ENCODE measurements around the gene RPL35. TPM values are rescaled to one million over a fixed set of nuclear protein-coding genes. Genes with fewer than 3 reads are reported as not detected.

Gene RPL35
- total and polyA plus RNA-seq, 2 donors = 2,926 to 4,941 TPM

- H3K36me3 ChIP-seq (ENCODE audit: control insufficient read depth in 2 of 2, insufficient read depth in 2 of 2, low read length in 1 of 2) = peaks cover 39 to 51% of the 10 kb centered on the region in 2 donors
- H3K27me3 ChIP-seq (ENCODE audit: control insufficient read depth in 2 of 2, insufficient read depth in 1 of 2, low read length in 1 of 2) = peaks cover 0 to 9% of the 10 kb centered on the region in 2 donors
- WGBS = 97% methylated on average over 9 of the region's 9 CpGs
- no peak overlapping the region for H3K27ac ChIP-seq (ENCODE audit: low read depth in 1 of 2, low read length in 1 of 2)
- DNase-seq (ENCODE audit: low read depth in 6 of 9, low spot score in 9 of 9) = no peak
- H3K4me1 ChIP-seq (ENCODE audit: control insufficient read depth in 2 of 2, insufficient read depth in 2 of 2, low read length in 2 of 2) = peaks cover 12 to 25% of the 10 kb centered on the region in 2 donors
- H3K4me3 ChIP-seq (ENCODE audit: low read length in 2 of 2) = no peak overlapping the region
- peaks cover 0 to 4% of the 10 kb centered on the region in 2 donors for H3K9me3 ChIP-seq (ENCODE audit: control insufficient read depth in 2 of 2, insufficient read depth in 1 of 2, low read length in 1 of 2)
These were observed 3.3 kb downstream of the RPL35 start for GRCh38 chr9:124858330-124859046.

GRCh38 chr9:124857533-124858162 lies 4.1 kb downstream of the RPL35 start:
- H3K4me3 ChIP-seq (ENCODE audit: low read length in 2 of 2) = no peak overlapping the region
- H3K27me3 ChIP-seq (ENCODE audit: control insufficient read depth in 2 of 2, insufficient read depth in 1 of 2, low read length in 1 of 2) = peaks cover 0 to 17% of the 10 kb centered on the region in 2 donors
- DNase-seq (ENCODE audit: low read depth in 6 of 9, low spot score in 9 of 9) = no peak
- H3K4me1 ChIP-seq (ENCODE audit: control insufficient read depth in 2 of 2, insufficient read depth in 2 of 2, low read length in 2 of 2) = peaks cover 13 to 24% of the 10 kb centered on the region in 2 donors
- peaks cover 0 to 4% of the 10 kb centered on the region in 2 donors for H3K9me3 ChIP-seq (ENCODE audit: control insufficient read depth in 2 of 2, insufficient read depth in 1 of 2, low read length in 1 of 2)
- 96% methylated on average over 24 of the region's 24 CpGs for WGBS
- H3K27ac ChIP-seq (ENCODE audit: low read depth in 1 of 2, low read length in 1 of 2) = no peak overlapping the region
- peaks cover 39 to 51% of the 10 kb centered on the region in 2 donors for H3K36me3 ChIP-seq (ENCODE audit: control insufficient read depth in 2 of 2, insufficient read depth in 2 of 2, low read length in 1 of 2)

- no peaks in the 10 kb centered on the region for H3K9me3 ChIP-seq (ENCODE audit: control insufficient read depth in 2 of 2, insufficient read depth in 1 of 2, low read length in 1 of 2)
- peaks cover 39 to 51% of the 10 kb centered on the region in 2 donors for H3K36me3 ChIP-seq (ENCODE audit: control insufficient read depth in 2 of 2, insufficient read depth in 2 of 2, low read length in 1 of 2)
These were observed 5.6 kb downstream of the RPL35 start for GRCh38 chr9:124855944-124856765.

GRCh38 chr9:124855566-124855943 lies 6.2 kb downstream of the RPL35 start:
- Histone ChIP-seq H3K36me3 (ENCODE audit: control insufficient read depth in 2 of 2, insufficient read depth in 2 of 2, low read length in 1 of 2) (peaks cover 39 to 46% of the 10 kb centered on the region in 2 donors), H3K27me3 (ENCODE audit: control insufficient read depth in 2 of 2, insufficient read depth in 1 of 2, low read length in 1 of 2) (peaks cover 3 to 37% of the 10 kb centered on the region in 2 donors), H3K27ac (ENCODE audit: low read depth in 1 of 2, low read length in 1 of 2) (no peak overlapping the region), H3K4me3 (ENCODE audit: low read length in 2 of 2) (no peak overlapping the region), H3K4me1 (ENCODE audit: control insufficient read depth in 2 of 2, insufficient read depth in 2 of 2, low read length in 2 of 2) (peaks cover 4 to 17% of the 10 kb centered on the region in 2 donors), H3K9me3 (ENCODE audit: control insufficient read depth in 2 of 2, insufficient read depth in 1 of 2, low read length in 1 of 2) (no peaks in the 10 kb centered on the region)
- DNase-seq (ENCODE audit: low read depth in 6 of 9, low spot score in 9 of 9) = no peak
- 97% methylated on average over 18 of the region's 18 CpGs for WGBS

More at GRCh38 chr9:124855944-124856765, 5.6 kb downstream of the RPL35 start:
- peaks cover 3 to 31% of the 10 kb centered on the region in 2 donors for H3K27me3 ChIP-seq (ENCODE audit: control insufficient read depth in 2 of 2, insufficient read depth in 1 of 2, low read length in 1 of 2)
- 89% methylated on average over 16 of the region's 16 CpGs for WGBS
- H3K4me3 ChIP-seq (ENCODE audit: low read length in 2 of 2) = no peak overlapping the region
- no peak for DNase-seq (ENCODE audit: low read depth in 6 of 9, low spot score in 9 of 9)
- no peak overlapping the region for H3K27ac ChIP-seq (ENCODE audit: low read depth in 1 of 2, low read length in 1 of 2)
- peaks cover 8 to 23% of the 10 kb centered on the region in 2 donors for H3K4me1 ChIP-seq (ENCODE audit: control insufficient read depth in 2 of 2, insufficient read depth in 2 of 2, low read length in 2 of 2)

GRCh38 chr9:124854822-124855221 lies 6.9 kb downstream of the RPL35 start:
- Histone ChIP-seq H3K36me3 (ENCODE audit: control insufficient read depth in 2 of 2, insufficient read depth in 2 of 2, low read length in 1 of 2) (peaks cover 34 to 38% of the 10 kb centered on the region in 2 donors), H3K27me3 (ENCODE audit: control insufficient read depth in 2 of 2, insufficient read depth in 1 of 2, low read length in 1 of 2) (peaks cover 3 to 41% of the 10 kb centered on the region in 2 donors), H3K4me1 (ENCODE audit: control insufficient read depth in 2 of 2, insufficient read depth in 2 of 2, low read length in 2 of 2) (peaks cover 4 to 10% of the 10 kb centered on the region in 2 donors), H3K27ac (ENCODE audit: low read depth in 1 of 2, low read length in 1 of 2) (no peak overlapping the region), H3K9me3 (ENCODE audit: control insufficient read depth in 2 of 2, insufficient read depth in 1 of 2, low read length in 1 of 2) (no peaks in the 10 kb centered on the region), H3K4me3 (ENCODE audit: low read length in 2 of 2) (no peak overlapping the region)
- 86% methylated on average over 7 of the region's 7 CpGs for WGBS
- DNase-seq (ENCODE audit: low read depth in 6 of 9, low spot score in 9 of 9) = no peak

- Histone ChIP-seq H3K4me1 (ENCODE audit: control insufficient read depth in 2 of 2, insufficient read depth in 2 of 2, low read length in 2 of 2) (peaks cover 4 to 6% of the 10 kb centered on the region in 2 donors), H3K27ac (ENCODE audit: low read depth in 1 of 2, low read length in 1 of 2) (no peak overlapping the region)
- DNase-seq (ENCODE audit: low read depth in 6 of 9, low spot score in 9 of 9) = no peak
These were observed 7.6 kb downstream of the RPL35 start for GRCh38 chr9:124854161-124854560.

GRCh38 chr9:124853605-124854143 lies 8.1 kb downstream of the RPL35 start:
- H3K36me3 ChIP-seq (ENCODE audit: control insufficient read depth in 2 of 2, insufficient read depth in 2 of 2, low read length in 1 of 2) = peaks cover 23 to 27% of the 10 kb centered on the region in 2 donors
- no peak overlapping the region for H3K27ac ChIP-seq (ENCODE audit: low read depth in 1 of 2, low read length in 1 of 2)

More at GRCh38 chr9:124854161-124854560, 7.6 kb downstream of the RPL35 start:
- Histone ChIP-seq H3K36me3 (ENCODE audit: control insufficient read depth in 2 of 2, insufficient read depth in 2 of 2, low read length in 1 of 2) (peaks cover 28 to 32% of the 10 kb centered on the region in 2 donors), H3K27me3 (ENCODE audit: control insufficient read depth in 2 of 2, insufficient read depth in 1 of 2, low read length in 1 of 2) (peaks cover 3 to 44% of the 10 kb centered on the region in 2 donors), H3K4me3 (ENCODE audit: low read length in 2 of 2) (no peak overlapping the region), H3K9me3 (ENCODE audit: control insufficient read depth in 2 of 2, insufficient read depth in 1 of 2, low read length in 1 of 2) (no peaks in the 10 kb centered on the region)
- 94% methylated on average over 8 of the region's 8 CpGs for WGBS

GRCh38 chr9:124852829-124853531 lies 8.8 kb downstream of the RPL35 start, which contains the start of gene WDR38:
Gene WDR38 (plus strand): TSS chr9:124853460. CDS start chr9:124853532, 72 bp downstream.
- no peak within 1 kb of the TSS for H3K27ac ChIP-seq (ENCODE audit: low read depth in 1 of 2, low read length in 1 of 2)
- H3K4me1 ChIP-seq (ENCODE audit: control insufficient read depth in 2 of 2, insufficient read depth in 2 of 2, low read length in 2 of 2) = peaks cover 4 to 6% of the 10 kb centered on the region in 2 donors
- DNase-seq (ENCODE audit: low read depth in 6 of 9, low spot score in 9 of 9) = peak in 6 of 9 donors; percentile 28 to 72 (median 64)
- H3K36me3 ChIP-seq (ENCODE audit: control insufficient read depth in 2 of 2, insufficient read depth in 2 of 2, low read length in 1 of 2) = peaks cover 16 to 20% of the 10 kb centered on the region in 2 donors
- H3K9me3 ChIP-seq (ENCODE audit: control insufficient read depth in 2 of 2, insufficient read depth in 1 of 2, low read length in 1 of 2) = no peaks in the 10 kb centered on the region
- H3K4me3 ChIP-seq (ENCODE audit: low read length in 2 of 2) = peak within 1 kb of the TSS in 1 of 2 donors; percentile 41
- WGBS = 4% methylated on average over 51 of the region's 51 CpGs
- peaks cover 5 to 46% of the 10 kb centered on the region in 2 donors for H3K27me3 ChIP-seq (ENCODE audit: control insufficient read depth in 2 of 2, insufficient read depth in 1 of 2, low read length in 1 of 2)

More at GRCh38 chr9:124853605-124854143, 8.1 kb downstream of the RPL35 start:
- DNase-seq (ENCODE audit: low read depth in 6 of 9, low spot score in 9 of 9) = no peak
- no peaks in the 10 kb centered on the region for H3K9me3 ChIP-seq (ENCODE audit: control insufficient read depth in 2 of 2, insufficient read depth in 1 of 2, low read length in 1 of 2)
- H3K4me1 ChIP-seq (ENCODE audit: control insufficient read depth in 2 of 2, insufficient read depth in 2 of 2, low read length in 2 of 2) = peaks cover 4 to 6% of the 10 kb centered on the region in 2 donors
- 81% methylated on average over 11 of the region's 11 CpGs for WGBS
- peaks cover 3 to 44% of the 10 kb centered on the region in 2 donors for H3K27me3 ChIP-seq (ENCODE audit: control insufficient read depth in 2 of 2, insufficient read depth in 1 of 2, low read length in 1 of 2)
- no peak overlapping the region for H3K4me3 ChIP-seq (ENCODE audit: low read length in 2 of 2)

All from thymus (tissue), 11 donors.